GM12878 (cell line): Measurements from ENCODE around the gene ICA1L. TPM values are rescaled to one million over a fixed set of nuclear protein-coding genes. Genes with fewer than 3 reads are reported as not detected.

Experiments
- CBX5 ChIP-seq: sonication (generic); IDR thresholded peaks from 2 replicates; pipeline ENCODE4 v1.6.1; 2016; ENCODE audit warnings: low read depth, moderate library complexity, mild to moderate bottlenecking, inconsistent platforms
- EP300 ChIP-seq, 2 experiments: fragments of 150-350 bp in 1 of 2; IDR thresholded peaks; 2 replicates each; pipeline ENCODE4 v1.6.1; 2011 to 2012; ENCODE audit warnings: low read depth in 2 of 2, low read length in 2 of 2, borderline replicate concordance in 1 of 2, improper control_type of control experiment in 1 of 2, inconsistent platforms in 1 of 2; ENCODE audit not compliant: control insufficient read depth in 1 of 2
- EZH2 ChIP-seq: IDR thresholded peaks from 2 replicates; pipeline ENCODE4 v1.6.1; 2012; ENCODE audit warnings: low read depth, mild to moderate bottlenecking, control low read depth, inconsistent platforms, low read length, borderline replicate concordance; ENCODE audit not compliant: control insufficient read depth
- FOS ChIP-seq: IDR thresholded peaks from 3 replicates; pipeline ENCODE4 v1.6.1; 2011; ENCODE audit warnings: borderline replicate concordance; ENCODE audit not compliant: insufficient read length; ENCODE audit errors: extremely low read depth
- MXI1 ChIP-seq: fragments of 150-350 bp; IDR thresholded peaks from 2 replicates; pipeline ENCODE4 v1.6.1; 2011; ENCODE audit warnings: low read depth, mild to moderate bottlenecking, inconsistent platforms, low read length, improper control_type of control experiment
- NR2C1 ChIP-seq: fragments of 450-650 bp; IDR thresholded peaks from 2 replicates; pipeline ENCODE4 v1.6.1; 2017; ENCODE audit warnings: antibody characterized with exemption, mild to moderate bottlenecking, moderate library complexity
- REST ChIP-seq: IDR thresholded peaks from 2 replicates; pipeline ENCODE4 v1.6.1; 2012; ENCODE audit warnings: mild to moderate bottlenecking, low read depth, low read length
- RFX5 ChIP-seq: IDR thresholded peaks from 2 replicates; pipeline ENCODE4 v1.6.1; 2011; ENCODE audit warnings: low read depth, low read length, improper control_type of control experiment
- SMC3 ChIP-seq: IDR thresholded peaks from 2 replicates; pipeline ENCODE4 v1.6.1; 2011; ENCODE audit warnings: low read length, improper control_type of control experiment, borderline replicate concordance
- SPI1 ChIP-seq: IDR thresholded peaks from 2 replicates; pipeline ENCODE4 v1.6.1; 2011; ENCODE audit warnings: low read depth, mild to moderate bottlenecking, low read length, moderate library complexity, borderline replicate concordance; ENCODE audit not compliant: insufficient read depth
- ZNF384 ChIP-seq: IDR thresholded peaks from 2 replicates; pipeline ENCODE4 v1.6.1; 2012; ENCODE audit warnings: low read depth, mild to moderate bottlenecking, low read length, improper control_type of control experiment, borderline replicate concordance
- ZSCAN29 ChIP-seq: fragments of 450-650 bp; IDR thresholded peaks from 2 replicates; pipeline ENCODE4 v1.6.1; 2017; ENCODE audit warnings: mild to moderate bottlenecking, moderate library complexity
- polyA plus RNA-seq, 11 experiments: library from polyadenylated mRNA; depleted of rRNA in 4 of 11; unstranded in 6 of 11; stranded (reverse) in 5 of 11; fragments of >200 nt; fragmentation: Nextera tagmentation in 4 of 11; fragmentation: Illumina TruSeq in 1 of 11; extraction: Ambion mirVana in 4 of 11; extraction: Trizol in 1 of 11; gene quantifications; 1 replicate in 1 of 11; 2 replicates in 10 of 11; pipeline versions ENCODE4 v1.2.1 to v1.2.3, GENCODE V29; 2011 to 2016; ENCODE audit warnings: inconsistent platforms in 2 of 11, missing spikeins in 2 of 11, low read depth in 1 of 11
- total RNA-seq, 4 experiments: library from RNA; depleted of rRNA in 3 of 4; stranded (reverse); fragments of >200 nt in 3 of 4; fragmentation: Illumina TruSeq in 1 of 4; extraction: Trizol in 1 of 4; gene quantifications; 2 replicates each; pipeline versions ENCODE4 v1.2.1 to v1.2.3, GENCODE V29; 2013 to 2021
- TF ChIP-seq, protein P1 (sequence below): fragments of 150-350 bp; IDR thresholded peaks from 2 replicates; pipeline ENCODE4 v1.6.1; 2014; ENCODE audit warnings: mild to moderate bottlenecking, low read depth, low read length
- TF ChIP-seq, protein P2 (sequence below): IDR thresholded peaks from 2 replicates; pipeline ENCODE4 v1.6.1; 2012; ENCODE audit warnings: low read length, inconsistent platforms
- TF ChIP-seq, protein P3 (sequence below): fragments of 450-650 bp; IDR thresholded peaks from 2 replicates; pipeline ENCODE4 v1.6.1; 2017; ENCODE audit warnings: antibody characterized with exemption, mild to moderate bottlenecking, moderate library complexity

ICA1L gene
- total and polyA plus RNA-seq, 10 of the 15 experiments (the other 5 are each of a cell fraction or from before 2014, with no cell fraction given), result 0.85 to 7.4 (median 3.6) TPM

GRCh38 chr2:202911512-202912341 is 40.2 kb upstream of the ICA1L start, which contains the start of the genes CARF and WDR12 (continued):
- no peak for TF ChIP-seq EP300 (IDR thresholded peaks at IDR 0.05; ENCODE audit: borderline replicate concordance in 1 of 2, control insufficient read depth in 1 of 2, low read depth in 2 of 2, low read length in 2 of 2)
- TF ChIP-seq, protein P1, sequence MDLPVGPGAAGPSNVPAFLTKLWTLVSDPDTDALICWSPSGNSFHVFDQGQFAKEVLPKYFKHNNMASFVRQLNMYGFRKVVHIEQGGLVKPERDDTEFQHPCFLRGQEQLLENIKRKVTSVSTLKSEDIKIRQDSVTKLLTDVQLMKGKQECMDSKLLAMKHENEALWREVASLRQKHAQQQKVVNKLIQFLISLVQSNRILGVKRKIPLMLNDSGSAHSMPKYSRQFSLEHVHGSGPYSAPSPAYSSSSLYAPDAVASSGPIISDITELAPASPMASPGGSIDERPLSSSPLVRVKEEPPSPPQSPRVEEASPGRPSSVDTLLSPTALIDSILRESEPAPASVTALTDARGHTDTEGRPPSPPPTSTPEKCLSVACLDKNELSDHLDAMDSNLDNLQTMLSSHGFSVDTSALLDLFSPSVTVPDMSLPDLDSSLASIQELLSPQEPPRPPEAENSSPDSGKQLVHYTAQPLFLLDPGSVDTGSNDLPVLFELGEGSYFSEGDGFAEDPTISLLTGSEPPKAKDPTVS, result no peak
- TF ChIP-seq, protein P2, sequence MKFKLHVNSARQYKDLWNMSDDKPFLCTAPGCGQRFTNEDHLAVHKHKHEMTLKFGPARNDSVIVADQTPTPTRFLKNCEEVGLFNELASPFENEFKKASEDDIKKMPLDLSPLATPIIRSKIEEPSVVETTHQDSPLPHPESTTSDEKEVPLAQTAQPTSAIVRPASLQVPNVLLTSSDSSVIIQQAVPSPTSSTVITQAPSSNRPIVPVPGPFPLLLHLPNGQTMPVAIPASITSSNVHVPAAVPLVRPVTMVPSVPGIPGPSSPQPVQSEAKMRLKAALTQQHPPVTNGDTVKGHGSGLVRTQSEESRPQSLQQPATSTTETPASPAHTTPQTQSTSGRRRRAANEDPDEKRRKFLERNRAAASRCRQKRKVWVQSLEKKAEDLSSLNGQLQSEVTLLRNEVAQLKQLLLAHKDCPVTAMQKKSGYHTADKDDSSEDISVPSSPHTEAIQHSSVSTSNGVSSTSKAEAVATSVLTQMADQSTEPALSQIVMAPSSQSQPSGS, result no peak; the same call in 1 of the 2 replicates
- TF ChIP-seq MXI1, result peak; percentile 97
- no peak for TF ChIP-seq REST
- no peak for TF ChIP-seq RFX5
- TF ChIP-seq, protein P3, sequence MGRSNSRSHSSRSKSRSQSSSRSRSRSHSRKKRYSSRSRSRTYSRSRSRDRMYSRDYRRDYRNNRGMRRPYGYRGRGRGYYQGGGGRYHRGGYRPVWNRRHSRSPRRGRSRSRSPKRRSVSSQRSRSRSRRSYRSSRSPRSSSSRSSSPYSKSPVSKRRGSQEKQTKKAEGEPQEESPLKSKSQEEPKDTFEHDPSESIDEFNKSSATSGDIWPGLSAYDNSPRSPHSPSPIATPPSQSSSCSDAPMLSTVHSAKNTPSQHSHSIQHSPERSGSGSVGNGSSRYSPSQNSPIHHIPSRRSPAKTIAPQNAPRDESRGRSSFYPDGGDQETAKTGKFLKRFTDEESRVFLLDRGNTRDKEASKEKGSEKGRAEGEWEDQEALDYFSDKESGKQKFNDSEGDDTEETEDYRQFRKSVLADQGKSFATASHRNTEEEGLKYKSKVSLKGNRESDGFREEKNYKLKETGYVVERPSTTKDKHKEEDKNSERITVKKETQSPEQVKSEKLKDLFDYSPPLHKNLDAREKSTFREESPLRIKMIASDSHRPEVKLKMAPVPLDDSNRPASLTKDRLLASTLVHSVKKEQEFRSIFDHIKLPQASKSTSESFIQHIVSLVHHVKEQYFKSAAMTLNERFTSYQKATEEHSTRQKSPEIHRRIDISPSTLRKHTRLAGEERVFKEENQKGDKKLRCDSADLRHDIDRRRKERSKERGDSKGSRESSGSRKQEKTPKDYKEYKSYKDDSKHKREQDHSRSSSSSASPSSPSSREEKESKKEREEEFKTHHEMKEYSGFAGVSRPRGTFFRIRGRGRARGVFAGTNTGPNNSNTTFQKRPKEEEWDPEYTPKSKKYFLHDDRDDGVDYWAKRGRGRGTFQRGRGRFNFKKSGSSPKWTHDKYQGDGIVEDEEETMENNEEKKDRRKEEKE, result no peak
- no peak; the same call in 1 of the 2 replicates for TF ChIP-seq NR2C1
- no peak for TF ChIP-seq EZH2
- no peak for TF ChIP-seq SPI1
- TF ChIP-seq SMC3, result 0 out of 2 replicates have a peak, but pooled peaks have one; percentile 14
- no peak for TF ChIP-seq ZNF384
- no peak for TF ChIP-seq FOS
- no peak for TF ChIP-seq ZSCAN29
- TF ChIP-seq CBX5, result 0 out of 2 replicates have a peak, but pooled peaks have one; percentile 26
